Right lobe of liver (tissue), 4 donors: ENCODE results near the gene INAFM1.

Experiments used
- CTCF ChIP-seq, 4 donors: fragments of 200-600 bp in 3 of 4; fragments of 450-650 bp in 1 of 4; IDR thresholded peaks; one replicate each; pipeline versions ENCODE4 v1.5.1 to v1.8.0; 2016 to 2022; ENCODE audit warnings: antibody characterized with exemption in 4 of 4, mild to moderate bottlenecking in 2 of 4
- POLR2A ChIP-seq: fragments of 450-650 bp; IDR thresholded peaks from one replicate; pipeline ENCODE4 v1.6.1; 2017; ENCODE audit warnings: antibody characterized with exemption, mild to moderate bottlenecking
- donor health status: DM: no; HTN: no; CAD: no.
- donor health status: DM: no; HTN: no; CAD: no.
- donor health status: DM: no; HTN: yes; CAD: no.

GRCh38 chr19:47226426-47227351, 48.0 kb upstream of the INAFM1 start:
- peak; percentile 95 for TF ChIP-seq POLR2A
- TF ChIP-seq CTCF (IDR thresholded peaks at IDR 0.05): peak in 2 of 4 donors; percentile 26 to 29
